MM.1S (cell line): ENCODE measurements around the gene ELMO1.
A peak's percentile ranks its signal among the peaks of the same experiment; 100 is the strongest.

Experiments used
- CTCF ChIP-seq: fragments of 300-600 bp; sonication (generic); IDR thresholded peaks from 2 replicates; pipeline ENCODE4 v1.5.1; 2016; ENCODE audit warnings: antibody characterized with exemption, low read length, mixed read lengths
- EZH2 ChIP-seq: fragments of 300-600 bp; sonication (generic); optimal IDR thresholded peaks from 2 replicates; pipeline ENCODE3; 2017; ENCODE audit warnings: low read depth, mild to moderate bottlenecking, antibody characterized with exemption, low read length, mixed read lengths
- EZH2phosphoT487 ChIP-seq: fragments of 300-600 bp; sonication (generic); IDR thresholded peaks from 2 replicates; pipeline ENCODE4 v1.6.1; 2018; ENCODE audit warnings: antibody characterized with exemption, low read length

GRCh38 chr7:37495574-37496184 lies 47.0 kb upstream of the ELMO1 start:
- TF ChIP-seq CTCF = peak; percentile 57
- TF ChIP-seq EZH2 = no peak
- TF ChIP-seq EZH2phosphoT487 = no peak
